Adrenal gland (tissue), 5 donors: ENCODE results near the gene CRADD.

Source experiments
- CTCF ChIP-seq, 6 experiments: fragments of 450-650 bp in 4 of 6; fragments of 200-600 bp in 2 of 6; sonication (generic) in 1 of 6; IDR thresholded peaks; 1 replicate in 5 of 6; 2 replicates in 1 of 6; pipeline versions ENCODE4 v1.5.1 to v1.8.0; 2016 to 2021; ENCODE audit warnings: antibody characterized with exemption in 6 of 6, mild to moderate bottlenecking in 2 of 6, moderate library complexity in 1 of 6
- POLR2A ChIP-seq, 2 donors: fragments of 450-650 bp; IDR thresholded peaks; one replicate each; pipeline ENCODE4 v1.6.1; 2017; ENCODE audit warnings: antibody characterized with exemption in 2 of 2, mild to moderate bottlenecking in 2 of 2, moderate library complexity in 1 of 2
- donor health status: DM: no; HTN: no; CAD: no.

- TF ChIP-seq CTCF (IDR thresholded peaks at IDR 0.05) (no peak), POLR2A (IDR thresholded peaks at IDR 0.05) (no peak)
Measured at GRCh38 chr12:93865751-93866150, 188.6 kb downstream of the CRADD start.
